Myocyte (in vitro differentiated cells): ENCODE results near the gene CRTC3. TPM values are rescaled to one million over a fixed set of nuclear protein-coding genes. Genes with fewer than 3 reads are reported as not detected.
A peak's percentile ranks its signal among the peaks of the same experiment; 100 is the strongest.
"Not testable (repeated sequence)": the region's sequence is repeated elsewhere in the genome, so short reads cannot be mapped to it uniquely, and the experiment has no call there.

ENCODE experiments used
- DNase-seq: peaks from one replicate; pipeline ENCODE4 v3.0.0-alpha.2; 2012; ENCODE audit warnings: low read depth
- polyA plus RNA-seq: library from polyadenylated mRNA; unstranded; fragments of >200 nt; gene quantifications from one replicate; pipeline ENCODE4 v1.2.1, GENCODE V29; 2012; ENCODE audit warnings: missing spikeins
- total RNA-seq: library from RNA; depleted of rRNA; stranded (reverse); fragments of >200 nt; gene quantifications from 2 replicates; pipeline ENCODE4 v1.2.3, GENCODE V29; 2014

Gene CRTC3, protein sequence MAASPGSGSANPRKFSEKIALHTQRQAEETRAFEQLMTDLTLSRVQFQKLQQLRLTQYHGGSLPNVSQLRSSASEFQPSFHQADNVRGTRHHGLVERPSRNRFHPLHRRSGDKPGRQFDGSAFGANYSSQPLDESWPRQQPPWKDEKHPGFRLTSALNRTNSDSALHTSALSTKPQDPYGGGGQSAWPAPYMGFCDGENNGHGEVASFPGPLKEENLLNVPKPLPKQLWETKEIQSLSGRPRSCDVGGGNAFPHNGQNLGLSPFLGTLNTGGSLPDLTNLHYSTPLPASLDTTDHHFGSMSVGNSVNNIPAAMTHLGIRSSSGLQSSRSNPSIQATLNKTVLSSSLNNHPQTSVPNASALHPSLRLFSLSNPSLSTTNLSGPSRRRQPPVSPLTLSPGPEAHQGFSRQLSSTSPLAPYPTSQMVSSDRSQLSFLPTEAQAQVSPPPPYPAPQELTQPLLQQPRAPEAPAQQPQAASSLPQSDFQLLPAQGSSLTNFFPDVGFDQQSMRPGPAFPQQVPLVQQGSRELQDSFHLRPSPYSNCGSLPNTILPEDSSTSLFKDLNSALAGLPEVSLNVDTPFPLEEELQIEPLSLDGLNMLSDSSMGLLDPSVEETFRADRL
- 17.6 and 19.1 TPM in 2 replicates for total RNA-seq
- polyA plus RNA-seq, result 23.8 TPM

DNA sequence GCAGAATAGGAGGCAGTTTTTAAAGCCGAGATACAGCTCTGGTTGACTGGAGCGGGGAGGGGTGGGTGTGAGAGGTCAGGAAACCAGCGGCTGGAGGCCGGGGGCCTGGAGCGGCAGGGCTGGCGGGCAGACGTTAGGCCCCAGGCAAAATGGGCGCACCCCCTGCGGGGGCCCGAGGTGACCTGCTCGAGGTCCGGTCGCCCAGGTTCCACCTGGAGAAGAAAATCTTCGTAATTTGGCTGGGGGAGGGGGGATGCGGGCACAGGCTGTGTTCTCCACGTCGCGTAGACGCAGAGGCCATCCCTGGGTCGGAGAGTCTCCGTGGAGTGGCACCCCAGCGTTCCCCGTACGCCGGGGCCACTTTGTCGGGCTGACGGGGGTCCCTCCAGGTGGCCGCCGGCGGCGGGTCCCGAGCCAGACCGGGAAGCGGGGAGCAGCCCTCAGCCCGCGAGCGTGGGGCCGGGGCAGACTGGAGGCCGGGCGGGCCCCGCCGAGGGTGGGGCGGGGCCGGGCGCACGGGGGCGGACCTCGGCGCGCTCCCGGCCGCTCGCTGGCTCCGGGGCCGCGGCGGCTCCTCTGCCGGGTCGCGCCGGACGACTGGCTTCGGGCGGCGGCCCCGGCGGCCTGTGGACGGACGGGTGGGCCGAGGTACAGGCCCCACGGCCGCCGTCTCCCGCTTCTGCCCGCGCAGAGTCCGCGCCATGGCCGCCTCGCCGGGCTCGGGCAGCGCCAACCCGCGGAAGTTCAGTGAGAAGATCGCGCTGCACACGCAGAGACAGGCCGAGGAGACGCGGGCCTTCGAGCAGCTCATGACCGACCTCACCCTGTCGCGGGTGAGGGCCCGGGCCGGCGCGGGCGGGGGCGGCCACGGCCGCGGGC, at the start of gene CRTC3:
TSS of gene CRTC3 (plus strand) at position 553 of the 879 bp plus-strand sequence. CDS start at position 702, 149 bp downstream.
- DNase-seq, result peak; percentile 57

DNA sequence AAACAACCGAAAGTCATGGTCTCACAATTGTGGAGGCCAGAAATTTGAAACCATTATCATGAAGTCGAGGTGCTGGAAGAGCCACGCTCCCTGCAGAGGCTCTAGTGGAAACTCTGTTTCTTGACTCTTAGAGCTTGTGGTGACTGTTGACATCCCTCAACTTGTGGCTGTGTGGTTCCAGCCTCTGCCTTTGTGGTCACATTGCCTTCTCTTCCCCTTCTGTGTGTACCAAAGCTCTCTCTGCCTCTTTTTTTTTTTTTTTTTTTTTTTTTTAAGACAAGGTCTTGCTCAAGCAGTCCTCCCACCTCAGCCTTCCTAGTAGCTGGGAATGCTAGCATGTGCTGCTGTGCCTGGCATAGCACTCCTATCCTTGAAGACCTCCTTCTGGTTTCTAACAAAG, 48.7 kb upstream of the CRTC3 start:
- peak; percentile 85 for DNase-seq

DNA sequence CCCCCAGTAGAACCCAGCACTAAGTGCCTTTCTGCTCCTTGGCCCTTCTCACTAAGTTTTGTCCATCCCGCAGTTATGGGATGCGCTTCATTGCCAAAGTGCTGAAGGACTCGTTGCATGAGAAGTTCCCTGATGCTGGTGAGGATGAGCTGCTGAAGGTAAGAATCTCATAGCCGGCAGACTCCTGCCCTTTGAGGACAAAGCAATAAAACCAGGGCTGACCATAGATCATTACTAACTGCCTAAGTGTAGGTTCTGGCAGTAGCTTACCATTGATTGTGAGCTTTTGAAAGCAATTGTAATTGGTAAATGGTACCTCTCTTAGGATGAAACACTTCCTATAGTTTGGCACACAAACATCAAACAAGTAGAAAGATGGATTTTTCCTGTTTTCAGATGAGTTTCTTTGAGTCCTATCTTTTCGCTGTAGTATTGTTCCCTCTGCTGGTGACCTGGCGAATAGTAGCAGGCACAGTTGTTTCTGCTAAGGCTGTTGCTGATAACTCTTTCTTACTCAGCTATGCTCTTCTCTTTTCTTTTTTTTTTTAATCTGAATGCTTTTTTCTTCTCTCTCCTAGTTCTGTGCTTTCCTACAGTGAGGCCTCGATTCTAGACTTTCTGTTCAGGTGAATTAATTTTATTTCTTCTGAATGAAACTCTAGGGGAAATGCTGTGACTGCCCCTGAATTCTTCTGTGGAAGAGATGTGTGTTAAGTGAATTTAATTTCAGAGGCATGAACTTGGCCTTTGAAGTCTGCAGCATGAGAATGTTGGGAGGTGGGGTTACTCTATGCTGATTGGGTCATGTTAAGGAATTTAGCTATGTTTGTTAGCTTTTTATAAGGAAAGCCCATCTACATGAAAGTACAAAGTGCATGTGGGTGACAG, 47.4 kb upstream of the CRTC3 start:
- peak; percentile 64 for DNase-seq

DNA sequence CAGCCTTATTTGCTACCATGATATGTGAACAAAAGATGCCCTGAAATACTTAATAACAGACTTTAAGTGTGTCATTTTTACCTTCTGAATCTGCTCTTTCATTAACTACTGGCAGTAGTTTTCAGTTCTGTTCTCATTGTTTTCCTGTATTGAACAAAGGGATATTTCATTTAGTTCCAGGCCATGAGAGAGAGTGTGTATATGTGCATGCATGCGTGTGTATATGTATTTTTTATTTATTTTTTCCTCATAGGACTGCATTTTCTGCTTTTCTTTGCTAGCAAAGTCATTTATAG, 46.8 kb upstream of the CRTC3 start:
- no peak for DNase-seq

DNA sequence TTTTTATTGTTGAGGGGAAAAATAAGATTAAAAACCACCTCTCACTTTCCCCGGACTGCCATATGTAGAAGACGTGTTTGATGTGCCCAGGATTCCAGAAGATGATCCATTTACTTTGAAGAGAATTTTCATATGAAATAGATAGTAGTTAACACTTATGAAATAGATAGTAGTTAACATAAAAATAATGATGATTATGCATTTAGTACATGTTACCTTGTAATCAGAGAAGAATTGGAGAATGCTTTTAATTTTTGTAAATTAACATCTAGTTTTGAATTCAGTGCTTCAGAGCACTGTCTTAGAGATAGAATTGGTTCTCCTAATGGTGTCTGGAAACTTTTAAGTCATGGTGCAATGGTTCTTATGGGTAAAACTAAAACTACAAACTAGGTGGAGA, 46.1 kb upstream of the CRTC3 start:
- DNase-seq, result no peak

DNA sequence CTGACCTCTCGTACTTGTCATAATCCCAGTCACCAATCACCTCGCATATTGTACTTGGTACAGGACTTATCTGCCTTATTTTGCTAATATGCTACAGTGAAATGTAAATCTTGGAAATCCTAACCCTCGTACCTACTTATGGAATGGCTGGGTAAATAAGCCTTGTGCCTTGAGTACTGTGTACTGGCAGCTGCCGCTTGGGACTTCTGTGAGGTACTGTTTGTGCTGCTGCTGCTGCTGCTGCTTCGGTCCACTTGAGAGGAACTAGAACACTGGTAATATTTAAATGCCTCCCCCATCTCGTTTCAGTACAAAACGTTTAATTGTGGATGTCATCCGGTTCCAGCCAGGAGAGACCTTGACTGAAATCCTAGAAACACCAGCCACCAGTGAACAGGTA, 42.5 kb upstream of the CRTC3 start:
- DNase-seq, result no peak

DNA sequence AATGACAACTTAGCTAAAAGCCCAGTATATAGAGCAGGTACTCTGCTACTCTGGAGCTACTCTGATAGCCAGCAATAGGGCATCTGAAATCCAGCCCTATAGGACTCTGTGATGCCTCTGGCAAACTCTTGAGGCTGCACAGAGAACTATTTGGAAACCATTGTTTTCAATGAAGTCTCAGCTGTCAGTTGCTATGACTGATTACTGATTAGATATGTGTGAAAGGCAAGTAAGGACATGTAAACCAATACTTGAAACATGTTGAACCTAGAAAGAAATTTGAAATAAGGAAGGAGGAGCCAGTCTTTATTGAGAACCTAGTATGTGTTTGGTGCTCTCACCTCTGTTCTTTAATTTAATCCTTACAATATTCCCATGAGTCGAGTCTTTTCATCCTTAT, 40.2 kb upstream of the CRTC3 start:
- DNase-seq, result no peak

DNA sequence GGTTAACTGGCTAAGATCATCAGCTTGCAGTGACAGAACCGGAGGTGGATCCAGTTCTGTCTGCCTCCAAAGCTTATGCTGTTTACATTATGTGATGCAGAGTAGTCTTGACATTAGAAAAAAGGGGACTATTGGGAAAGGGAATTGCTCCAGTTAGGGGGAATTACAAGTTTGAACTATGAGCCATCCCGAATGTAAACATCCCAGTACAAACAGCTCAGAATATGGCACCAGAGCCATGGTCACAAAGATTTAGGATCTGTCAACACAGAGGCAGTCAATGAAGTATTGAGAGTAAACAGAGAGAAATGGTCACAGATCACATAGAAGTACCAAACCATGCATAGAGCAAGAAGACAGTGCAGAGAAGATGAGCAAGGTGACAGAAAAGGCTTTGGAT, 39.8 kb upstream of the CRTC3 start:
- no peak for DNase-seq

DNA sequence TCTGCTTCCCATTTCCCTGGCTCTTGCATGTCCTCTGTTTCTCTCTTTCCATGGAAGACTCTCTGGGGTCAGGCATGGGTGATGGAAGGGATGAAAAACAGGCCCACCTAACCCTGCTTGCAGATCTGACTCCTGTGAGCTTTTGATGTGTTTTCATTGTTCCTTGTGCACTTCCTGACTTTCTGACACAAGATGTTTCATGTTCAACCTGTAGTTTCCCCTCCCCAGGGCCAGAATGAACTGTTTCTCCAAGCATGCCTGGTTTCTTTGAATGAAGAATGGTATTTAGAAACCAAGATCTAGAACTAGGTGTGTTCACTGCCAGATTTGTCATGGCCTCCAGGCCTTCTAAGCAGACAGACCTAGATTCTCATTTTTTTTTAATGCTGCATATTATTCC, 36.1 kb upstream of the CRTC3 start:
- DNase-seq, result no peak

DNA sequence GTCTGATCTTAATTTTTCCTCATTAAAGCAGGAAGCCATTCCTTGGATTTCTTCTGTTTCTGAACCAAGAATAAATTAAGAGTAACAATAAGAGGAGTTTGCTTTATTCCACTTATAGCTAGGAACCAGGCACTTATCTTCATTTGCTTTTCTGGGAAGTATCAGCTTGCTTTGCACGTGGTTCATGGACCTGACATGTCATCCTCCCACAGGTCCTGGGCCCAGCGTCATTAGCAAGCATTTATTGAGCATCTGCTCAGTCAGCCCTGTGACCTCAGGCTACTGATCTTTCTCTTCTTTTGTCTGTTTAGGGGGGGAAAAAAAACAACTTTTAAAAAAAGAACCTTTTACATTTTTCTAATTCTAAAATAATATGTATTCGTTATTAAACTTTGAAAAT, 34.7 kb upstream of the CRTC3 start:
- DNase-seq, result no peak

DNA sequence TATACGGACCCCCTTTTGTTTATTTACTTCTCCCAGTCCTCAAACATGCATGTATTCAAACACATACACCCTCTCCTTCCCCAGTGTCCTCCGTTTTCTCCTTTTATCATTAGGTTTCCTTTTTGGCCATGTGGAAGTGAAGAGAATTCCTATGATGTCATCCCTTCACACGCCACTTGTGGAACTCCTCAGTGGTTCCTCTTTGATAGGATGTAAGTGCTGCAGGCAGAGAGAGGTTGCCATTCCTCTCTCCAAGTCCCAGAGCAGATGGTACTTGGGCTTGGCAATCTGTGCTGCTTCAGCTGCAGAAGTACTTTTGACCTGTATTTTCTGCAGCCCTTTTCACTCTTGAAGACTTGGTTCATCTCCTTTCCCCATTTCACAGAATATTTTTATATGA, 32.9 kb upstream of the CRTC3 start:
- DNase-seq, result peak; percentile 26

DNA sequence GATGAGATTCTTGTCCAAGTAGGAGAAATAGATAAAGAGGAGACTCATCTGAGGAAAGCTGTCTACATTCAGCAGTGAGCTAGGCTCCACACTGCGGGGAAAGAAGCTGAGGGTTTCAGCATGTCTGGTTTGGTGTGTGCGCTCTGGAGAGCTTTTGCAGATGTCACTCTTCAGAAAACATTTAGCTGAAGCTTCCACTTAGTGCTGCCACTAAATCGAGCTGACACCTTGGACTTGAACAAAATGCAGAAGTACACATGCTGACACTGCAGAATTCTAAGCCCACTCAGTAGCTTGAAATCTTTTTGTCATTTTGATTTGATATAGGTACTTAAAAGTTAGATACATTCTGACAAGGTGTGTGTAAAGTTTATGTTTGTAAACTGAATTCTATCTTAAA, 32.3 kb upstream of the CRTC3 start:
- no peak for DNase-seq

DNA sequence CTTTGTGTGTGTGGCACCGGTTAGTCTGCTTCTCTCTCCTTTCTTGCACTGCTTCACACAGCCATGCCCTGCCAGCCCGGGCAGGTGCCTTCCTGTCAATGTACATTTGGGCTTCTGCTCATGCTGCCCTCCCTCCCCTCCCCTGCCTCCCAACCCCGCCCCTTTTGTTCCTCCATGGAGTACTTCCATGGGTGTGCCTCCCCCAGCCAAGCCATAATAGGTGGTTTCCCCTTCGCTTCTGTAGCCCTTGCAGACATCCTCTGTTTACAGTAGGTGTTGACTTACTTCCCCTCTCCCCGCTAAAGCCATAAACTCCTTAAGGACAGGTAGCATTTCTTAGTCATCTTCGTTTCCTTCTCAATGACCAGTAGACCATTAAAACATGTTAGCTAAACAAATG, 31.8 kb upstream of the CRTC3 start:
- no peak for DNase-seq

DNA sequence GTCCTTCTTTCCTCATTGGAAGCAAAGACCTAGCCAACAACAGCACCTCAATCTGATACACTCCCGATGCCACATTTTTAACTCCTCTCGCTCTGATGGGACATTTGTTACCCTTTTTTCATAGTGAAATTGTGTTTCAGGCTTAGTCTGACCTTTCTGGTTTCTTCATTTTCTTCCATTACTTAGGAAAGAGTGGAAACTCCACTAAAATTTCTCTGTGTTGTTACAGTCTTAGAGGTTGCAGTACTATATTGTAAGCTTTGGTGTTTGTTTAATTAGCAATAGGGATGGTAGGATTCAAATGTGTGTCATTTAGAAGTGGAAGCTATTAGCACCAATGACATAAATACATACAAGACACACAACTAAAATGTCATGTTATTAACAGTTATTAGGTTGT, 29.6 kb upstream of the CRTC3 start:
- DNase-seq, result no peak

DNA sequence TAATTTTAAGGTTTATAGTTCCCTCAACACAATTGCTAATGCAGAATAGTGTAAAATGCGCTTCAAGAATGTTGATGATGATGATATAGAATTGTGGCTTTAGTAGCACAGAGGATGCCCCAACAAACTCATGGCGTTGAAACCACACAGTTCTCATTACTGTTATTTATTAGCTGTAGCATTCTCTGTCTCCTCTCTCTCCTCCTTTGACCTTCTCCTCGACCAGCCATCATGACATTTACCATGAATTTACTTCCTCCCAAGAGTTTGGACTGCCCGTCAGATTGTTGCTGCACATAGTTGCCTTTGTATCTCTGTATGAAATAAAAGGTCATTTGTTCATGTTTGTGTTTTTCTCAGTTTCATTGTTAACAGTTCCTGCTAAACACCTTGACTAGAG, 27.8 kb upstream of the CRTC3 start:
- DNase-seq, result no peak

DNA sequence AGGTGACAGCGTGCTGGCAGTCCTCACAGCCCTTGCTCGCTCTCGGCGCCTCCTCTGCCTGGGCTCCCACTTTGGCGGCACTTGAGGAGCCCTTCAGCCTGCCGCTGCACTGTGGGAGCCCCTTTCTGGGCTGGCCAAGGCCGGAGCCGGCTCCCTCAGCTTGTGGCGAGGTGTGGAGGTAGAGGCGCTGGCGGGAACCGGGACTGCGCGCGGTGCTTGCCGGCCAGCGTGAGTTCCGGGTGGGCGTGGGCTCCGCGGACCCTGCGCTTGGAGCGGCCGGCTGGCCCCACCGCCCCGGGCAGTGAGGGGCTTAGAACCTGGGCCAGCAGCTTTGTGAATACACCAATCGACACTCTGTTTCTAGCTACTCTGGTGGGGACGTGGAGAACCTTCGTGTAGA, 18.9 kb upstream of the CRTC3 start:
- DNase-seq, result not testable (repeated sequence)

DNA sequence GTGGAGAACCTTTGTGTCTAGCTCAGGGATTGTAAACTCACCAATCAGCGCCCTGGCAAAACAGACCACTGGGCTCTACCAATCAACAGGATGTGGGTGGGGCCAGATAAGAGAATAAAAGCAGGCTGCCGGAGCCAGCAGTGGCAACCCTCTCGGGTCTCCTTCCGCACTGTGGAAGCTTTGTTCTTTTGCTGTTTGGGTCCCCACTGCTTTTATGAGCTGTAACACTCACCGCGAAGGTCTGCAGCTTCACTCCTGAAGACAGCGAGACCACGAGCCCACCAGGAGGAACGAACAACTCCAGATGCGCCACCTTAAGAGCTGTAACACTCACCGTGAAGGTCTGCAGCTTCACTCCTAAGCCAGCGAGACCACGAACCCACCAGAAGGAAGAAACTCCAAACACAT, 18.5 kb upstream of the CRTC3 start:
- DNase-seq, result not testable (repeated sequence)

DNA sequence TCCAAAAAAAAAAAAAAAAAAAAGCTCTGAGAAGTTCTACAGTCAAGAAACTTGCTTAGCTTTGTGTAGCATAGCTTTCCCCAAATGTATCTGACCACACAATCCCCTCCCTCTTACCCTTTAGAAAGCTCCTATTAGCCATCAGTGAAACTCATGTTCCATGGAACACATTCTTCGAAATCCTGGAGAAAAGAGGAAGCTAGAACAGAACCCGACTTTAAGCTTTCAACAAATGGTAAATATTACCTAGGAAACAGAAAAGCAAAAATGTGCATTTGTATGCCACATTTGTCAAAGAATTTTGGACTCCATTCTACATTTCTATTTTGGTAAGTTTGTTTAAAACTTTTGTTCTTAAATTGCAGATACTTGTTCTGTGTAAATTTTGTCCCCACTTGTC, 17.4 kb upstream of the CRTC3 start:
- DNase-seq, result no peak

DNA sequence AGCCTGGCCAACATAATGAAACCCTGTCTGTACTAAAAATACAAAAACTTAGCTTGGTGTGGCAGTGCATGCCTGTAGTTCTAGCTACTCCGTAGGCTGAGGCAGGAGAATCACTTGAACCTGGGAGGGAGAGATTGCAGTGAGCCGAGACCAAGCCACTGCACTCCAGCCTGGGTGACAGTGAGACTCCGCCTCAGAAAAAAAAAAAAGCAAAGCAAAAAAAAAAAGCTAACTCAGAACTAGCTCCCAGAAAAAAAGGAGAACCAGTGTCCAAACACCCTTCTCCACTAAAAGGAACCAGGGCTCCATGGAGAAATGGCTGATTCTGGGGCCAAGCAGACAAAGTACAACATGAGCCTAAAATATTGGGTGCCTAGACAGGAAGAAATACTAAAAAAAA, 16.7 kb upstream of the CRTC3 start:
- DNase-seq, result no peak

DNA sequence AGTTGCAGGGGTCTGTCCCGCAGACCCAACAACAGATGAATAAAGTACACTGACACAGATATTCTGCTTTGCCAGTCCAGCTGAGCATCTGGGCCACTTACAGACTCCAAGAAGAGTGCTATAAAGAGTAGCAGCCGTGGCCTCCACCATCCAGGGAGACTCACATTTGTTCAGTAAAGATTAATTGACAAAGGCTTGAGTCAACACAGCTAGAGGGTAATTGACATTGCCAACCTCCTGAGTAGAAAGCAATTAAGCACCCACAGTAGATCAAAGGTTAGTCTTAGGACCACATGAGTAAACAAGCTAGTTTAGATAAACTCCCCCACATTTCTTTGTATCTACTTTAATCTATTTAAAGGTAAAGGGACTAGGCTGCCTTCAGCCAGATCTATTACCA, 16.3 kb upstream of the CRTC3 start:
- no peak for DNase-seq

DNA sequence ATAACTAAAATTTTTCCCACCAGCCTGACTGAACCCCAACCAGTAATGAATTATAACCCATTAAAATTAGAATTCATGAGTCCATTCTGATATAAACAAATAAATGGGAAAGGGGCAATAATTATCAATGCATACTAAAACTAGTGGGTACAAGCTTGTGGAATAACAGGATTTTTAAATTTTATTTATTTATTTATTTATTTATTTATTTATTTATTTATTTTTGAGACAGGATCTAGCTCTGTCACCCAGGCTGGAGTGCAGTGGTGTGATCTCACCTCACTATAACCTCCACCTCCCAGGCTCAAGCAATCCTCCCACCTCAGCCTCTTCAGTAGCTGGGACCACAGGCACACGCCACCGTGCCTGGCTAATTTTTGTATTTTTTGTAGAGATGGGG, 15.8 kb upstream of the CRTC3 start:
- DNase-seq, result not testable (repeated sequence)
